GM10847 (cell line): ENCODE results near the gene TBCD.

Experiments used
- POLR2A ChIP-seq: IDR thresholded peaks from 2 replicates; pipeline ENCODE4 v1.6.1; 2011; ENCODE audit not compliant: insufficient read length; ENCODE audit errors: extremely low read depth

Gene TBCD

GRCh38 chr17:82922646-82923045 is 170.8 kb downstream of the TBCD start:
- no peak for TF ChIP-seq POLR2A

- no peak for TF ChIP-seq POLR2A
Observed at GRCh38 chr17:82923366-82924113, 171.7 kb downstream of the TBCD start.

- no peak for TF ChIP-seq POLR2A
Observed at GRCh38 chr17:82924214-82924613, 172.3 kb downstream of the TBCD start.

- no peak for TF ChIP-seq POLR2A
Observed at GRCh38 chr17:82924812-82925211, 172.9 kb downstream of the TBCD start.

- no peak for TF ChIP-seq POLR2A
Observed at GRCh38 chr17:82925336-82925735, 173.5 kb downstream of the TBCD start.

GRCh38 chr17:82926081-82926480 is 174.2 kb downstream of the TBCD start:
- TF ChIP-seq POLR2A, result no peak

GRCh38 chr17:82926716-82927115 is 174.9 kb downstream of the TBCD start:
- no peak for TF ChIP-seq POLR2A

- no peak for TF ChIP-seq POLR2A
Observed at GRCh38 chr17:82927311-82927660, 175.4 kb downstream of the TBCD start.

DNA sequence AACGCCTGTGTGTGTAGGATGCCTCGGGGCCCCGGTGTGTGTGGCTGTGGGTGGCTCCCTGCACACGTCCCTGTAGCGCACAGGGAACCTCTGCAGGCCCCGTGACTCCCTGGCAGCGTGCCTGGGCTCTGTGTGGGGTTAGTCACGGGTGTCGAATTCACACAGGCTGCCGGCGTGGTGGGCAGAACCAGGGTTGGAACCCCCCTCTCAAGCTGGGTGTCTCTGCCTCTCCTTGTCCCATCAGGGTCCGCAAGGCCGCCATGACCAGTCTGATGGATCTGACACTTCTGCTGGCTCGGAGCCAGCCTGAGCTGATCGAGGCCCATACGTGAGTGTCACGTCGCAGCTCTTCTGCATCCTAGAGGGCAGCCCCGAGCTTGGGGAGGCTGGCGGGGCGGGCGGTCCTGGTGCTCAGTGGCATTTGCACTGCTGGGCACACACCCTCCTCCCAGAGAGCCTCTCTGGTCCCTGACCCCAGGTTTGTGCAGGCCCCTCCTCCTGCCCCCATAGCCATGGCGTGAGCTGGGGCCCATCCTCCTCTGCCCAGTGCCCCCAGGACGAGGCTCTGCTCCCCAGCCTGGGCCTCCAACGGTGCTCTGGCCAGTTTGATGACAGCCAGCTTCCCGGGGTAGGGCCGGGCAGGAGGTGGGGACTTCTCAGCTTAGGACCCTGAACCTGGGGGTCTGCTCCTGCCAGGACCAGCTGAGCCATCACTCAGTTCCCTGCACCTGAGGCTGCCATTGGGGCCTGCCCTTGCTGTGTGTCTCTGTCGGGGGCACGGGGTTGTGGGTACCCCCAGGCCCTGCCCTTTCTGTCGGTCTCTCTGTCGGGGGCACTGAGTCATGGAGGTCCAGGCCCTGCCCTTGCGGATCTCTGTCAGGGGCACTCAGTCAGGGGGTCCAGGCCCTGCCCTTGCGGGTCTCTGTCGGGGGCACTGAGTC is 176.1 kb downstream of the TBCD start:
- TF ChIP-seq POLR2A, result no peak

- TF ChIP-seq POLR2A, result no peak
Observed at GRCh38 chr17:82929011-82929622, 177.3 kb downstream of the TBCD start.

GRCh38 chr17:82929676-82930042 is 177.8 kb downstream of the TBCD start:
- TF ChIP-seq POLR2A, result no peak

DNA sequence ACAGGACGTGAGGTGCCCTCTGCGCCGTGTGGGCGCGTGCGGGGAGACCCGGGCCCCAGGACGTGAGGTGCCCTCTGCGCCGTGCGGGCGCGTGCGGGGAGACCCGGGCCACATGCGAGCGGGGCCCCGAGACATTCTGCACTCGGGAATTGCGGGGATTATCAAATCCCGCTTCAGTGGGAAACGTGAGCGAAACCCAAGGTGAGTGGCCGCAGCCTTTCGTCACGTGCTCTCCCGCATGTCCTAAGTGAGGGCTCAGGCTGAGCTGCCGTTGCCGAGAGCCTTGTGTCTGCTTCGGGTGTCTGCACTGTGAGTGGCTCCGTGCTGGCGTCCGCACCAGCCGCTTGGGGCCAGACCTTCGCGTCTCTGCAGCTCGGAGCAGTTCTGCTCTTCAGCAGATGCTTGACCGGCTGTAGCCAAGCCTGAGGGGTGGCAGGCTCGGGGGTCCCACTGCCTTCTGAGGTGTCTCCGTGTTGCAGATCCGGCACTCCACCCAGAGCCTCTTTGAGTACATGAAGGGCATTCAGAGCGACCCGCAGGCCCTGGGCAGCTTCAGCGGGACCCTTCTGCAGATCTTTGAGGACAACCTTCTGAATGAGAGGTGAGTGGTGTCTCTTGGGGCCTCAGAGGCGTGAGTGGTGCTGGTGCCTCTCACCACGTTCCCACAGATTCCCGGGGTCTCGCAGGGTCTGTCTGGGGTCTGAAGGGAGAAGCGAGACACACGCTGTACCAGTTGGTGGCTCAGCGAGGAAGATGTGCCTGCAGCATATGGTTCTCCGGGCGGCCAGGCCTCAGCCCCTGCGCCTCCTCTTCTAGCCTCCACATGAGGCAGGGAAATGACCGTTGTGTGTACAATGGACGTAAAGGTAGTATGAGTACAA is 178.4 kb downstream of the TBCD start:
- TF ChIP-seq POLR2A, result no peak

GRCh38 chr17:82930924-82931698 is 179.2 kb downstream of the TBCD start:
- TF ChIP-seq POLR2A, result no peak
